H54 (cell line): ENCODE measurements around the gene STK11IP.

Experiments
- DNase-seq: peaks from one replicate; pipeline ENCODE4 v3.0.0; 2011; ENCODE audit warnings: low spot score, mixed read lengths; ENCODE audit not compliant: insufficient read length
- FAIRE-seq: peaks from 3 replicates; lab custom pipeline; 2011; peaks lifted over from hg19 to GRCh38; lab: Jason Lieb, UNC
- POLR2A ChIP-seq: IDR thresholded peaks from 2 replicates; pipeline ENCODE4 v1.6.1; 2011; ENCODE audit warnings: low read depth, mild to moderate bottlenecking, low read length

Gene STK11IP

DNA sequence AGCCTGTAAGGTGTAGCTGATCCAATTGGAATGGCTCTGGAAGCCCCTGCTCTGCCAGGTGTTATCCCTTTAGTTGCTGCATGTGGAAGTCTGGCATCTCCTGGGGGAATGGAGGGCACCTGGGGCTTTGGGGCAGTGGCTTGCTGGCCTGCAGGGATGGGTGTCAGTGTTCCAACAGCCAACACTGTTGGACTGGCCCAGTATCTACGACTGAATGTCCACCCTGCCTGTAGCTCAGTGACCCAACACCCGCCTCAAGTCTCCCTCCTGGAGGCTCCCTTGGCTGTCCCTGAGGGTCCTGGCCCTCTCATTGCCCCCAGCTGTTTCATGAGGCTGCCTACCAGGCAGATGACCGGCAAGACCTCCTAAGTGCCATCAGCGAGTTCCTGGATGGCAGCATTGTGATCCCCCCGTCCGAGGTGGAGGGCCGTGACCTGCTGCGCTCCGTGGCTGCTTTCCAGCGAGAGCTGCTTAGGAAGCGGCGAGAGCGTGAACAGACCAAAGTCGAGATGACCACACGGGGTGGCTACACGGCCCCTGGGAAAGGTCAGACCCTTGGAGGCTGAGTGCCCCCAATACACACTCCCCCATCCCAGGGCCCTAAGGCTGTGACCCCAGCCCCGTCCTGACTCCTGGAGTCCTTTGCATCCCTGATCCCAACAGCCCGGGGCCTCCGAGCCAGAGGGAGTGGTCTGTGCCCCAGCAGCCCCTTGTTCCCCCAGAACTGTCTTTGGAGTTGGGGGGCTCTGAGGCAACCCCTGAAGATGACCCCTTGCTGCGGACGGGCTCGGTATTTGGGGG, 37.5 kb downstream of the STK11IP start:
- FAIRE-seq: no peak
- TF ChIP-seq POLR2A: no peak
- peak; percentile 1 for DNase-seq

DNA sequence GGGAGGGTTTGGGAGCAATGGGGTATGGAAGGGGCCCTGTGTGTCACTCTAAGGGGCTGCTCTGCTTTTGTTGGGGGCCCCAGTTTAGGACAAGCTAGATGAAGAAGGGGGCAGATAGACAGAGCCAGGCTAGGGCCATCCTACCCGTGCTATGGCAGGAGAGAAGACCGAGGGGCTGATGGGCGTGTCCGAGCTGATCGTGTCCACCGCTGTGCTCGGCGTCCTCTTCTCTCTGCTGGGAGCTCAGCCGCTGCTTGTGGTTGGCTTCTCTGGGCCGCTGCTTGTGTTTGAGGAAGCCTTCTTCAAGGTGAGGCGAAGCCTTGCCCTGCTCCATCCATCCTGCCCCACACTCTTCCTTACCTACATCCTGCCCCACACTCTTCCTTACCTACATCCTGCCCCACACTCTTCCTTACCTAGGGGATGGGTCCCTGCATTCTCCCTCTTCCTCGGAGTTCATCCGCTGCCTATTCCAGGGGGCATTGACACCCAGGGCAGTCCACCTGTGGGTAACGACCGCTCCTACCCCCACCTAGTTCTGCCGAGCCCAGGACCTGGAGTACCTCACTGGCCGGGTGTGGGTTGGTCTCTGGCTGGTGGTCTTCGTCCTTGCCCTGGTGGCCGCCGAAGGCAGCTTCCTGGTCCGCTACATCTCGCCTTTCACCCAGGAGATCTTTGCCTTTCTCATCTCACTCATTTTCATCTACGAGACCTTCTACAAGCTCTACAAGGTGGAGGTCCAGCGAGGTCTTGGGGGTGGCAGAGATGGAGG, 38.7 kb downstream of the STK11IP start:
- FAIRE-seq (no peak), DNase-seq (no peak)

GRCh38 chr2:219636941-219637841, 39.5 kb downstream of the STK11IP start:
- peak; percentile 1 for DNase-seq
- no peak for TF ChIP-seq POLR2A
- no peak for FAIRE-seq

More for the DNA sequence above, 38.7 kb downstream of the STK11IP start:
- no peak for TF ChIP-seq POLR2A

- no peak for TF ChIP-seq POLR2A
- no peak for FAIRE-seq
- DNase-seq: no peak
Measured at GRCh38 chr2:219637842-219638185, 40.2 kb downstream of the STK11IP start.

DNA sequence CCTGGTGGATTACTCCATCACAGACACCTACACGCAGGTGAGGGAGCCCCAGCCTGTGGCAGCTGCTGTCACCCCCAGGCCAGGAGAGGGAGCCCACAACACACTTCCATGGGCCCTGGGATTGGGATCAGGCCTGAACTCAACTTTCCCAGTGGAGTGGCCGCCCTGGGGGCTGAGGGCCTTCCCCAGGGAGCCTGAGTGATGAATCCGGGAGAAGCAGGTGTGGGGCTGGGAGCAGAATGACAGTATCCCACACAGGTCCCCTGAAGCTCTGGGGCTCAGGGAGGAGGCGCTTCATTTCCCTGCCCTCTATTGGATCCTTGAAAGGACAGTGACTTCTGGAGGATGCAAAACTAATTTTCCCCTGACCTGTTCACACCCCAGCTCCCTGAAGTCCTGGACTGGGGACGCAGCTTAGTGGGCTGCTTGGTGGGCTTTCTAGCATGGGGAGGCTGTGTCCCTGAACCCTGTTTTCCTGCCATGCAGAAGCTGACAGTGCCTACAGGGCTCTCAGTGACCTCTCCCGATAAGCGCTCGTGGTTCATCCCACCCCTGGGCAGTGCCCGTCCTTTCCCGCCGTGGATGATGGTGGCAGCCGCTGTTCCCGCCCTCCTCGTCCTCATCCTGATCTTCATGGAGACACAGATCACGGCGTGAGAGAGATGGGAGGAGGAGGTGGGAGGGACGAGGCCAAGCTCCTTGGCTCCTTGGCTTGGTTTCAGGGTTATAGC, 40.7 kb downstream of the STK11IP start:
- no peak for FAIRE-seq

DNA sequence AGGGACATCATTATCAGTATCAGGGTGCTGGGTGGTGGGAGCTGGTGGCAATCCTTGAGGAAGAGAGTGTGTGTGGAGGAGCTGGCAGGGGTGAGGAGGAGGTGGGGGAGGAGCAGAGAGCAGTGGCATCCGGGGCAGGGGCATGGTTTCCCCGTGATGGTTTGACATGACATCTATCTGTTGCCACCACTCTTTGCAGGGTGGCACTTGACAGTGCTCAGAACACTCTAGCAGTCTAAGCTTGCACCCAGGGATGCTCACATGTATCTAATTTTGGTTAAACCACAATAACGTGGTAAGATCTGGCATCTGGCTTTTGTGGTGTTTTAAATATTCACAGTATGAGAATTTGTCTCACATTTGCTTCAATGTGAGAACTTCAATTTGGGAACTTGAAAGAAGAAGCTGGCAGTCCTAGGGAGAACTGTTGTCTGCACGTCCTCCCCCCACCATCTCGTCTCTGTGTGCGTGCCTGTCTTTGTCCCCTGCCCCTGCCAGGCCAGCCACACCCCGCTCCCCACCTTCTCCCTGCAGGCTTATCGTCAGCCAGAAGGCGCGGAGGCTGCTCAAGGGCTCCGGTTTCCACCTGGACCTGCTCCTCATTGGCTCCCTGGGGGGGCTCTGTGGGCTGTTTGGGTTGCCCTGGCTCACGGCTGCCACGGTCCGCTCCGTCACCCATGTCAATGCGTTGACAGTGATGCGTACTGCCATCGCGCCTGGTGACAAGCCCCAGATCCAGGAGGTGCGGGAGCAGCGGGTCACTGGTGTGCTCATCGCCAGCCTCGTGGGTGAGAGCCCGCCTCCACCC, 41.5 kb downstream of the STK11IP start:
- TF ChIP-seq POLR2A: no peak
- FAIRE-seq (no peak), DNase-seq (peak; percentile 0)

More for the DNA sequence above, 40.7 kb downstream of the STK11IP start:
- TF ChIP-seq POLR2A: no peak
- DNase-seq: peak; percentile 3

DNA sequence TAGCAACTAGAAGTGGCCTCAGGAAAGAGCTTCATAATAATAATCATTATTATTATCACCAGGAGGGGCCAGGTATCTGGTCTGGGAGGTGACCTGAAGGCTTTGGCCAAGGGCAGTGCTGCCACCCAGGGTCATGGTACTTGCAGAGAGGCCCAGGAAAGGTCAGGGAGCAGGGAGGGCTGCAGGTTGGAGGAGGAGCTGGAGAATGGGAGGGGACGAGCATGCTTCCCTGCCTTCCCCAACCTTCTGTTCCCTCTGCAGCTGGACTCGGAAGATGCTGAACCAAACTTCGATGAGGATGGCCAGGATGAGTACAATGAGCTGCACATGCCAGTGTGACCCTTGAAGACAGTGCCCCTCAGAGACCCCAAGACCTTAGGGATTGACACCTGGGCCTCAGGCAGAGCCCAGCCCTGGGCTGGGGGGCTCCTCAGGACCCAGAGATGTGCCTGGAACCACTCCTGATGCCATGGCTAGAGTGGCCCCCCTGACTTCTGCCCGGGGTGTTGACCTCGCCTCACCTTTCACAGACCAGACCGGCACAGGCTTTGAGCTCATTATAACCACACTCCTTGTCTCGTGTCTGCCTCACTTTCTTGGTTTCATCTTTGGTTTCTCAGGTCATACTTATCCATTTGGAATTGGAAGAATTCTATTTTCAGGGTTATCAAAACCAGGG, 43.9 kb downstream of the STK11IP start:
- FAIRE-seq: no peak
- TF ChIP-seq POLR2A: no peak
- DNase-seq: no peak

GRCh38 chr2:219642069-219642454, 44.4 kb downstream of the STK11IP start:
- FAIRE-seq (no peak), DNase-seq (no peak)
- no peak for TF ChIP-seq POLR2A

DNA sequence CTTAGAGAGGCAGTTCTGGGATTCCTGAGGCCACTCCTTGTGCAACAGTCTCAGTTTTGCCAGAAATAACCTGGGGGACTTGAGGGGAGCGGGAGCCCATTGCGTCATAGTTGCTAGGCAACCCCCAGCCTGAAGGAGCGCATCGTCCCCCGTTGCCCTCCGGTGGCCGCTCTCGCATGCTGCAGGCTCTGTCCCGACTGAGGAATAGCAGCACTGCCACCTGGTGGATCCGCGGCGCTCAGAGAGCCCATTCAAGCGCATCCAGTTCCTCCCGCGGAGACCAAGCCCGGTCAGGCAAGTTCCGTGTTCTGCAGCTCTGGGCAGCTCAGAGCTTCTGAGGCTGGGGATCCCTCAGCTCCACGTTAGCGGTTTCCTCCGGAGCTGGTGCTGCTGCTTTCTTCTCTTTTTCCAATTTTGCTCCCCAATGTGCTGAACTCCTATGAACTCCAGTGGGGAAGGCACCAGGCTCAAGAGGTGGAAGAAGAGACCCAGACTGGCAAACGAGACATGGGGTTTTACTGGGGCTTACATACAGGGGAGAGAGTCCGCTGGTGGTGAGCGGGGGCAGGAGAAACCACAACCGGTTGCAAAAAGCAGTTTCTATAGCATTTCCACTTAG, 44.9 kb downstream of the STK11IP start:
- FAIRE-seq (peak; percentile 27), DNase-seq (peak; percentile 93)
- TF ChIP-seq POLR2A: no peak

- no peak for FAIRE-seq
- TF ChIP-seq POLR2A: no peak
Measured at GRCh38 chr2:219643084-219643473, 45.4 kb downstream of the STK11IP start.

DNA sequence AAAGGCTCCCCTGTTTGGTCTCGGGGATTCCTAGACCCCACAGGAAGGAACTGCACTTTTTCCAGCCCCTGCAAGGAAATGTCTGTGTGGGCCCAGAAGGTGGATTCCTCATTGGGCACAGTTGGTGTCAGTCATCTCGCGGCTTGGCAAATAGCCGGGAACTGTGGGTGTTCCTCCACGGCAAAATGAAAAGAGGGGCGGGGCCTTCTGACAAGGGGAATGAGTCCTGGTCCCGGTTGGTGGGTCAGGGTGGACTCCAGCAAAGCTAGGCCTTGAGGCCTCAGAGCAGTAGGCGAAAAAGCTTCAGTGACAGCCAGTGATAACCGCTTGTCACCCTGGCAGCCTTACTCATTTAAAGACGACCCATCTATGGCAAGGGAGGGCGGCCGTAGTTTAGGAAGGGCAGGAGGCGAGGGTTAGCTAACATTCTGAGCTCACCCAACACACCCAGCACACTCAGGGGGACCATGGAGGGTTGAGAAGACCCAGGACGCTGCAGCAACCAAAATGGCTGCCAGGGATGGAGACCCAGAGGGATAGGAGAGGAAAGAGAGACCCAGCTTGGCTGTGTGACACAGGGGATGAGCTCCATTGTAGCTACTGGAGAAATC, 46.2 kb downstream of the STK11IP start:
- no peak for FAIRE-seq
- no peak for TF ChIP-seq POLR2A
- DNase-seq: no peak

More at GRCh38 chr2:219643084-219643473, 45.4 kb downstream of the STK11IP start:
- no peak for DNase-seq
